ENCODE measurements around the gene RNF144A.

- TF ChIP-seq CTCF (IDR thresholded peaks at IDR 0.05; ENCODE audit: low read length): no peak
- no peak for TF ChIP-seq EZH2 (optimal IDR thresholded peaks at IDR 0.05; ENCODE audit: low read depth, low read length)
These were observed 109.5 kb downstream of the RNF144A start for GRCh38 chr2:7026742-7027141.

Data from MM.1S (cell line).